Measurements from ENCODE around the gene MARS1. TPM values are rescaled to one million over a fixed set of nuclear protein-coding genes. Genes with fewer than 3 reads are reported as not detected.
A peak's percentile ranks its signal among the peaks of the same experiment; 100 is the strongest.

The MARS1 gene
- total RNA-seq, 4 donors from 2014 or later, result 37.7 to 81.1 (median 42.0) TPM

DNA sequence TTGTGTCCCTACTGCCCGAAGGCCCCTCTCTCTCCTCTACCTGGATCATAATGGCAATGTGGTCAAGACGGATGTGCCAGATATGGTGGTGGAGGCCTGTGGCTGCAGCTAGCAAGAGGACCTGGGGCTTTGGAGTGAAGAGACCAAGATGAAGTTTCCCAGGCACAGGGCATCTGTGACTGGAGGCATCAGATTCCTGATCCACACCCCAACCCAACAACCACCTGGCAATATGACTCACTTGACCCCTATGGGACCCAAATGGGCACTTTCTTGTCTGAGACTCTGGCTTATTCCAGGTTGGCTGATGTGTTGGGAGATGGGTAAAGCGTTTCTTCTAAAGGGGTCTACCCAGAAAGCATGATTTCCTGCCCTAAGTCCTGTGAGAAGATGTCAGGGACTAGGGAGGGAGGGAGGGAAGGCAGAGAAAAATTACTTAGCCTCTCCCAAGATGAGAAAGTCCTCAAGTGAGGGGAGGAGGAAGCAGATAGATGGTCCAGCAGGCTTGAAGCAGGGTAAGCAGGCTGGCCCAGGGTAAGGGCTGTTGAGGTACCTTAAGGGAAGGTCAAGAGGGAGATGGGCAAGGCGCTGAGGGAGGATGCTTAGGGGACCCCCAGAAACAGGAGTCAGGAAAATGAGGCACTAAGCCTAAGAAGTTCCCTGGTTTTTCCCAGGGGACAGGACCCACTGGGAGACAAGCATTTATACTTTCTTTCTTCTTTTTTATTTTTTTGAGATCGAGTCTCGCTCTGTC, 31.0 kb upstream of the MARS1 start:
- TF ChIP-seq CTCF (IDR thresholded peaks at IDR 0.05 in 4 of 5, conservative IDR thresholded peaks at IDR 0.05 in 1 of 5) (no peak), POLR2A (IDR thresholded peaks at IDR 0.05) (no peak)
- ATAC-seq, result no peak
- DNase-seq, result no peak
- intact Hi-C loops (cut with DNase I; ENCODE audit: low total_unique reads), result loop anchor here (5.0 to 10.0 kb wide), 2 partner anchors 165 to 238 kb away; partner anchors contain the start of gene OS9
- Histone ChIP-seq H3K4me1 (peaks cover 54 to 59% of the 10 kb centered on the region in 2 donors), H3K27me3 (peaks cover 12 to 18% (median 17%) of the 10 kb centered on the region in 3 donors), H3K9me3 (no peaks in the 10 kb centered on the region), H3K4me3 (no peak overlapping the region), H3K36me3 (no peaks in the 10 kb centered on the region), H3K27ac (peak overlapping the region in 2 of 4 donors; percentile 81 to 92)
- in situ Hi-C loops (cut with MboI; ENCODE audit: low sequenced_read_pairs in 4 of 4), result loop anchor here in 2 of 4 donors (5.0 to 10.0 kb wide), 3 partner anchors 142 to 192 kb away; no protein-coding TSS in a partner anchor

DNA sequence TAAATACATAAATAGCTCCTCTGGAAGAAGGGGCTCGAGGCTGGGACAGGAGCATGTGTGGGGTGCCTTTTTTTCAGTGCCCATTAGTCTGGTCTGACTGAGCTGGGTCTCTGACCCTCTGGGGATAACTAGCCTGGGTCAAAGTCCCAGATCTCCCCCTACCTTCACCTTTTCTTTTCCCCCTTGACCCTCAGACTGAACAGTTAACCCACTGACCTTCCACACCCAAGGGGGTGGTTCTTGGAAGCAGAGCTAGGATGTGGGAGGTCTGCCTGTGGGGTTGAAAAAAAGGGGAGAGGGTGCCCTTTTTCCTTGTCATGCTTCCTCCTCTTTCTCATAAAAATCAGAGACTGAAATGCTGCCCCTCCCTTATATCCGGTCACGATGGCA, 29.2 kb upstream of the MARS1 start:
- Histone ChIP-seq H3K27me3 (peaks cover 14 to 19% (median 18%) of the 10 kb centered on the region in 3 donors), H3K36me3 (no peaks in the 10 kb centered on the region), H3K4me3 (peak overlapping the region; percentile 63 to 82 (median 80)), H3K9me3 (no peaks in the 10 kb centered on the region), H3K4me1 (peaks cover 47 to 54% of the 10 kb centered on the region in 2 donors), H3K27ac (peak overlapping the region; percentile 54 to 79 (median 59))
- in situ Hi-C loops (cut with MboI; ENCODE audit: low sequenced_read_pairs in 4 of 4), result loop anchor here in 2 of 4 donors (5.0 to 10.0 kb wide), 3 partner anchors 144 to 194 kb away; no protein-coding TSS in a partner anchor
- ATAC-seq (no peak), DNase-seq (no peak)
- intact Hi-C loops (cut with DNase I; ENCODE audit: low total_unique reads), result loop anchor here (1.0 to 10.0 kb wide), 3 partner anchors 62 to 236 kb away; partner anchors contain the start of genes DDIT3 and OS9
- no peak for TF ChIP-seq CTCF (IDR thresholded peaks at IDR 0.05 in 4 of 5, conservative IDR thresholded peaks at IDR 0.05 in 1 of 5)
- TF ChIP-seq POLR2A (IDR thresholded peaks at IDR 0.05), result peak in 1 of 2 donors; percentile 8

GRCh38 chr12:57459055-57459749, 28.7 kb upstream of the MARS1 start:
- peaks cover 47 to 54% of the 10 kb centered on the region in 2 donors for H3K4me1 ChIP-seq
- TF ChIP-seq CTCF (IDR thresholded peaks at IDR 0.05 in 4 of 5, conservative IDR thresholded peaks at IDR 0.05 in 1 of 5) (peak; percentile 95 to 96 (median 96)), POLR2A (IDR thresholded peaks at IDR 0.05) (peak; percentile 1 to 35)
- ATAC-seq, result peak; percentile 69
- peaks cover 14 to 19% (median 18%) of the 10 kb centered on the region in 3 donors for H3K27me3 ChIP-seq
- DNase-seq, result peak; percentile 78 to 88
- intact Hi-C loops (cut with DNase I; ENCODE audit: low total_unique reads) (loop anchor here (1.0 to 10.0 kb wide), 3 partner anchors 61 to 236 kb away; partner anchors contain the start of genes DDIT3 and OS9), in situ Hi-C loops (cut with MboI; ENCODE audit: low sequenced_read_pairs in 4 of 4) (loop anchor here in 2 of 4 donors (5.0 to 10.0 kb wide), 3 partner anchors 144 to 194 kb away; no protein-coding TSS in a partner anchor)
- H3K27ac ChIP-seq, result peak overlapping the region; percentile 54 to 79 (median 59)
- H3K9me3 ChIP-seq, result no peaks in the 10 kb centered on the region
- H3K4me3 ChIP-seq, result peak overlapping the region; percentile 63 to 82 (median 80)
- no peaks in the 10 kb centered on the region for H3K36me3 ChIP-seq

DNA sequence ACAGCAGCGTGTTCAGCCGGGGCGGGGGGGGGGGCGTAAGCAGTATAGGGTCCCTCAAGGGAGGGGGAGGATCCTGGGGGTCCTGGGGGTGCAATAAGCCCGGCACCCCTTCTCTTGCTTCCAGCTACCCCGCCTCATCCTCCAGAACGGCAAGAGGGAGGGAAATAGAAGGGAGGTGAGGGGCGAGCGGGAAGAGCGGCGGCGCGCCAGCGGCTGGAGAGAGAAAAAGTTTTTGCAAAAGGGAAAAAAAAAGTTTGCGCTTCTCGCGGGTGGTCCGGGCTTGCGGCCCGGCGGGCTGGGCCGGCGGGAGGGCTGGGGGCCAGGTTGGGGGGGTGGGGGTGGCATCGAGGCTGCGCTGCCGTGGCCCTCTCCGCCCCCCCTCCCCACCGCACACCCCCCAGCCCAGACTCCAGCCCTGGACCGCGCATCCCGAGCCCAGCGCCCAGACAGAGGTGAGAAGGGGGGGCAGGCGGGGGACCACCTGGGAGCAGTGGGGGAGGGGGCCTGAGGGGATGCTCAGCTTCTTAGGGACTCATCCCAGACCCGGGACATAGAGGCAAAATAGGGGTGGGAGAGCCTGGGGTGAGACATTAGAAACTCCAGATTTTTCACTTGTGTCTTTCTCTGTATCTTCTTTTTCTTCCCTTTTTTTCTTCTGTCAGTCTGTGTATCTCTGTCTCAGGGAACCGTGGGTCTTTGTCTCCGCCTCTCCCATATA, 28.0 kb upstream of the MARS1 start, which contains the start of gene GLI1:
TSS of gene GLI1 (plus strand) at position 36 of the 718 bp plus-strand sequence. CDS start 3,907 bp downstream, outside the sequence.
- Histone ChIP-seq H3K27me3 (peaks cover 14 to 19% (median 18%) of the 10 kb centered on the region in 3 donors), H3K36me3 (no peaks in the 10 kb centered on the region), H3K27ac (peak within 1 kb of the TSS; percentile 54 to 79 (median 59)), H3K4me1 (peaks cover 43 to 49% of the 10 kb centered on the region in 2 donors), H3K9me3 (no peaks in the 10 kb centered on the region), H3K4me3 (peak within 1 kb of the TSS; percentile 63 to 82 (median 80))
- TF ChIP-seq POLR2A (IDR thresholded peaks at IDR 0.05), result no peak
- TF ChIP-seq CTCF (IDR thresholded peaks at IDR 0.05 in 4 of 5, conservative IDR thresholded peaks at IDR 0.05 in 1 of 5), result no peak
- intact Hi-C loops (cut with DNase I; ENCODE audit: low total_unique reads) (loop anchor here (1.0 to 10.0 kb wide), 3 partner anchors 60 to 235 kb away; partner anchors contain the start of genes DDIT3 and OS9), in situ Hi-C loops (cut with MboI; ENCODE audit: low sequenced_read_pairs in 4 of 4) (loop anchor here in 2 of 4 donors (5.0 to 10.0 kb wide), 3 partner anchors 145 to 195 kb away; no protein-coding TSS in a partner anchor)
- no peak for DNase-seq
- ATAC-seq, result no peak

All from gastrocnemius medialis (tissue), 4 donors.